NCI-H510A (cell line): ENCODE data around the gene EDDM13.
"Not testable (repeated sequence)": the region's sequence is repeated elsewhere in the genome, so short reads cannot be mapped to it uniquely, and the experiment has no call there.

ENCODE experiments used
- DNase-seq: peaks from one replicate; lab custom pipeline; 2025; lab: John Stamatoyannopoulos, UW

Gene EDDM13

GRCh38 chr19:56295531-56296455, 23.2 kb downstream of the EDDM13 start:
- DNase-seq = no peak

GRCh38 chr19:56297010-56297409, 24.5 kb downstream of the EDDM13 start:
- DNase-seq = no peak

- no peak for DNase-seq
These were observed 27.1 kb downstream of the EDDM13 start for GRCh38 chr19:56299688-56300087.

- DNase-seq = no peak
These were observed 28.6 kb downstream of the EDDM13 start for GRCh38 chr19:56301155-56301554.

GRCh38 chr19:56301886-56302620, 29.5 kb downstream of the EDDM13 start:
- no peak for DNase-seq

- no peak for DNase-seq
These were observed 31.7 kb downstream of the EDDM13 start for GRCh38 chr19:56304243-56304642.

- DNase-seq = no peak
These were observed 33.5 kb downstream of the EDDM13 start for GRCh38 chr19:56306016-56306415.

GRCh38 chr19:56307062-56307461, 34.5 kb downstream of the EDDM13 start:
- DNase-seq = not testable (repeated sequence)

- DNase-seq = no peak
These were observed 36.2 kb downstream of the EDDM13 start for GRCh38 chr19:56308792-56309191.

- DNase-seq = no peak
These were observed 37.1 kb downstream of the EDDM13 start for GRCh38 chr19:56309511-56310185.

- no peak for DNase-seq
These were observed 37.9 kb downstream of the EDDM13 start for GRCh38 chr19:56310462-56310861.

- no peak for DNase-seq
These were observed 39.8 kb downstream of the EDDM13 start for GRCh38 chr19:56312342-56312741.

- DNase-seq = no peak
These were observed 40.5 kb downstream of the EDDM13 start for GRCh38 chr19:56312787-56313657.

- no peak for DNase-seq
These were observed 41.5 kb downstream of the EDDM13 start for GRCh38 chr19:56314018-56314380.

- DNase-seq = peak; percentile 90
These were observed 42.0 kb downstream of the EDDM13 start, which contains the start of gene ZSCAN5A for GRCh38 chr19:56314381-56315076. Gene ZSCAN5A (minus strand): TSS chr19:56314839. CDS start chr19:56225046, 89,793 bp downstream.

GRCh38 chr19:56315077-56315828, 42.7 kb downstream of the EDDM13 start:
- DNase-seq = peak; percentile 92

GRCh38 chr19:56316728-56317127, 44.2 kb downstream of the EDDM13 start:
- DNase-seq = no peak

- DNase-seq = no peak
These were observed 45.2 kb downstream of the EDDM13 start for GRCh38 chr19:56317749-56318148.

GRCh38 chr19:56319991-56320390, 47.4 kb downstream of the EDDM13 start:
- DNase-seq = no peak
